SU-DHL-6 (cell line): ENCODE results near the gene TMOD1.

Experiments used
- EZH2phosphoT487 ChIP-seq: fragments of 200-600 bp; sonication (generic), shearing (Covaris generic); conservative IDR thresholded peaks from 2 replicates; pipeline ENCODE4 v1.6.1; 2018; ENCODE audit warnings: mild to moderate bottlenecking, antibody characterized with exemption, low read length, moderate library complexity, mixed read lengths
- TF ChIP-seq, protein P1 (sequence below): fragments of 200-600 bp; sonication (generic); IDR thresholded peaks from one replicate; pipeline ENCODE4 v1.5.1; 2017; ENCODE audit warnings: antibody characterized with exemption, mild to moderate bottlenecking, low read length, moderate library complexity; ENCODE audit not compliant: insufficient read depth, poor library complexity, severe bottlenecking

- TF ChIP-seq, protein P1, sequence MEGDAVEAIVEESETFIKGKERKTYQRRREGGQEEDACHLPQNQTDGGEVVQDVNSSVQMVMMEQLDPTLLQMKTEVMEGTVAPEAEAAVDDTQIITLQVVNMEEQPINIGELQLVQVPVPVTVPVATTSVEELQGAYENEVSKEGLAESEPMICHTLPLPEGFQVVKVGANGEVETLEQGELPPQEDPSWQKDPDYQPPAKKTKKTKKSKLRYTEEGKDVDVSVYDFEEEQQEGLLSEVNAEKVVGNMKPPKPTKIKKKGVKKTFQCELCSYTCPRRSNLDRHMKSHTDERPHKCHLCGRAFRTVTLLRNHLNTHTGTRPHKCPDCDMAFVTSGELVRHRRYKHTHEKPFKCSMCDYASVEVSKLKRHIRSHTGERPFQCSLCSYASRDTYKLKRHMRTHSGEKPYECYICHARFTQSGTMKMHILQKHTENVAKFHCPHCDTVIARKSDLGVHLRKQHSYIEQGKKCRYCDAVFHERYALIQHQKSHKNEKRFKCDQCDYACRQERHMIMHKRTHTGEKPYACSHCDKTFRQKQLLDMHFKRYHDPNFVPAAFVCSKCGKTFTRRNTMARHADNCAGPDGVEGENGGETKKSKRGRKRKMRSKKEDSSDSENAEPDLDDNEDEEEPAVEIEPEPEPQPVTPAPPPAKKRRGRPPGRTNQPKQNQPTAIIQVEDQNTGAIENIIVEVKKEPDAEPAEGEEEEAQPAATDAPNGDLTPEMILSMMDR = no peak
- TF ChIP-seq EZH2phosphoT487 = no peak
Measured at GRCh38 chr9:97578846-97579245, 77.4 kb downstream of the TMOD1 start.
